Measurements from ENCODE around the gene TOP3A. TPM values are rescaled to one million over a fixed set of nuclear protein-coding genes. Genes with fewer than 3 reads are reported as not detected.

Gene TOP3A
- total and polyA plus RNA-seq, 2 donors (not counting 1 experiment from before 2014, with no cell fraction given) = 13.4 to 55.8 TPM

DNA sequence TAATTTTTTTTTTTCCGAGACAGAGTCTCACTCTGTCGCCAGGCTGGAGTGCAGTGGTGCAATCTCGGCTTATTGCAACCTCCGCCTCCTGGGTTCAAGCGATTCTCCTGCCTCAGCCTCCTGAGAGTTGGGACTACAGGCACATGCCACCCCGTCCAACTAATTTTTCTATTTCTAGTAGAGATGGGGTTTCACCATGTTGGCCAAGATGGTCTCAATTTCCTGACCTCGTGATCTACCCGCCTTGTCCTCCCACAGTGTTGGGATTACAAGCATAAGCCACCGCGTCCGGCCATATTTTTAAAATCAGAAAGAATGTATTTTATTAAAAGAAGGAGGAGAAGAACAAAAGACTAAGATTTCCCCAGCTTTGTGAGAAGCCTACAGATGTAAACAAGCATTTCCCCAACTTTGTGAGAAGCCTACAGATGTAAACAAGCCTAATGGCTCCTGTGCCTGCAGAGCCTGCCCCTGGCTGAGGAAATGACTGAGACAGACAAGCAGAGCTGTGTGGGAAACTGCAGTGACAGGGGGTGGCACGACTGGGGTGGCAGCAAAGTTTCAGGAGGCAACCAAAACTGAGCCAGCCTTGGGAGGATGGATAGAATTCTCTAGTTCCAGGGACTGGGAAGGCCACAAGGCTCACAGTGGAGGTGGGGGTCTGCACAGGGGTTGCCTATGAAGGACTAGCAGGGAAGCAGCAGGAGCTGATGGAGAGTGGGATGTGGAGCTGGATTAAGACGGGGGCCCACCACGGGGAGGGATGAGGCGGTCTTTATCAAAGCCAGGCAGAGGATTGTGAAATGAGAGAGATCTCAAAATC is 22.9 kb downstream of the TOP3A start:
- Histone ChIP-seq H4K20me1 (ENCODE audit: control insufficient read depth, insufficient read depth, low read length, poor library complexity, severe bottlenecking) (no peaks in the 10 kb centered on the region), H2AFZ (ENCODE audit: insufficient read depth, low read depth, low read length, poor library complexity, severe bottlenecking) (no peak overlapping the region), H3K27ac (ENCODE audit: low read length in 2 of 2) (no peak overlapping the region), H3K79me2 (ENCODE audit: control insufficient read depth, insufficient read depth, low read length) (no peaks in the 10 kb centered on the region), H3K9me3 (ENCODE audit: control extremely low read depth in 1 of 3, control insufficient read depth in 2 of 3, insufficient read depth in 1 of 3, low read length in 2 of 3) (no peaks in the 10 kb centered on the region), H3K36me3 (replicated peaks in 1 of 2; ENCODE audit: control extremely low read depth in 1 of 2, control insufficient read depth in 1 of 2, extremely low read depth in 1 of 2, insufficient read depth in 2 of 2, low read length in 1 of 2) (peaks cover 11 to 36% of the 10 kb centered on the region in 2 experiments), H3K27me3 (replicated peaks in 1 of 4; ENCODE audit: control extremely low read depth in 1 of 4, control insufficient read depth in 3 of 4, insufficient read depth in 4 of 4, low read length in 3 of 4) (no peaks in the 10 kb centered on the region), H3K4me1 (ENCODE audit: control insufficient read depth in 2 of 2, insufficient read depth in 2 of 2, low read length in 2 of 2) (peaks cover 6% of the 10 kb centered on the region in 2 donors), H3K4me3 (ENCODE audit: control extremely low read depth in 1 of 5, extremely low read depth in 1 of 5, insufficient read depth in 1 of 5, low read depth in 2 of 5, low read length in 4 of 5) (no peak overlapping the region), H3K9ac (ENCODE audit: low read length) (no peak overlapping the region), H3K4me2 (replicated peaks; ENCODE audit: low read depth, low read length, poor library complexity, severe bottlenecking) (no peak overlapping the region)
- no peak for DNase-seq
- CTCF ChIA-PET = no interaction called here
- no peak overlapping the region for H3K4me3 Mint-ChIP-seq
- POLR2A ChIA-PET = no interaction called here
- H3K27ac Mint-ChIP-seq = no peak overlapping the region
- intact Hi-C loops (cut with micrococcal nuclease) = no loop called here
- no peaks in the 10 kb centered on the region for H3K27me3 Mint-ChIP-seq
- WGBS (ENCODE audit: insufficient coverage) = 100% methylated on average over 3 of the region's 15 CpGs
- no peaks in the 10 kb centered on the region for H3K9me3 Mint-ChIP-seq (ENCODE audit: insufficient read depth)
- ATAC-seq (ENCODE audit: low read depth) = no peak
- TF ChIP-seq EZH2 (IDR thresholded peaks at IDR 0.05; ENCODE audit: borderline replicate concordance, insufficient read depth, low read depth, low read length, poor library complexity, severe bottlenecking) = no peak
- H3K4me1 Mint-ChIP-seq = peaks cover 10% of the 10 kb centered on the region

- no peak overlapping the region for H3K4me3 ChIP-seq (ENCODE audit: control extremely low read depth in 1 of 5, extremely low read depth in 1 of 5, insufficient read depth in 1 of 5, low read depth in 2 of 5, low read length in 4 of 5)
- no peak overlapping the region for H3K9ac ChIP-seq (ENCODE audit: low read length)
- Mint-ChIP-seq H3K9me3 (ENCODE audit: insufficient read depth) (no peaks in the 10 kb centered on the region), H3K27me3 (no peaks in the 10 kb centered on the region), H3K4me1 (no peaks in the 10 kb centered on the region), H3K4me3 (no peak overlapping the region), H3K27ac (no peak overlapping the region)
- no peak overlapping the region for H3K4me2 ChIP-seq (replicated peaks; ENCODE audit: low read depth, low read length, poor library complexity, severe bottlenecking)
- H3K79me2 ChIP-seq (ENCODE audit: control insufficient read depth, insufficient read depth, low read length) = no peaks in the 10 kb centered on the region
- no peaks in the 10 kb centered on the region for H3K4me1 ChIP-seq (ENCODE audit: control insufficient read depth in 2 of 2, insufficient read depth in 2 of 2, low read length in 2 of 2)
- TF ChIP-seq EZH2 (IDR thresholded peaks at IDR 0.05; ENCODE audit: borderline replicate concordance, insufficient read depth, low read depth, low read length, poor library complexity, severe bottlenecking) (no peak), CTCF (IDR thresholded peaks at IDR 0.05) (no peak)
- H3K36me3 ChIP-seq (replicated peaks in 1 of 2; ENCODE audit: control extremely low read depth in 1 of 2, control insufficient read depth in 1 of 2, extremely low read depth in 1 of 2, insufficient read depth in 2 of 2, low read length in 1 of 2) = peaks cover 6 to 63% of the 10 kb centered on the region in 2 experiments
- 99% methylated on average over 11 of the region's 11 CpGs for WGBS (ENCODE audit: insufficient coverage)
- POLR2A ChIA-PET = interaction anchor here (0.6 kb wide), 1 partner anchor 76 kb away, joined by 3 read pairs; no protein-coding TSS in a partner anchor
- no peak overlapping the region for H3K27ac ChIP-seq (ENCODE audit: low read length in 2 of 2)
- no peak overlapping the region for H2AFZ ChIP-seq (ENCODE audit: insufficient read depth, low read depth, low read length, poor library complexity, severe bottlenecking)
- no peaks in the 10 kb centered on the region for H3K9me3 ChIP-seq (ENCODE audit: control extremely low read depth in 1 of 3, control insufficient read depth in 2 of 3, insufficient read depth in 1 of 3, low read length in 2 of 3)
- H3K27me3 ChIP-seq (replicated peaks in 1 of 4; ENCODE audit: control extremely low read depth in 1 of 4, control insufficient read depth in 3 of 4, insufficient read depth in 4 of 4, low read length in 3 of 4) = no peaks in the 10 kb centered on the region
- CTCF ChIA-PET = no interaction called here
- DNase-seq (no peak), ATAC-seq (ENCODE audit: low read depth) (no peak)
- no peaks in the 10 kb centered on the region for H4K20me1 ChIP-seq (ENCODE audit: control insufficient read depth, insufficient read depth, low read length, poor library complexity, severe bottlenecking)
- intact Hi-C loops (cut with micrococcal nuclease) = no loop called here
Observed at GRCh38 chr17:18285296-18285695, 29.5 kb downstream of the TOP3A start.
